ENCODE results near the gene RBM18. TPM values are rescaled to one million over a fixed set of nuclear protein-coding genes. Genes with fewer than 3 reads are reported as not detected.

The RBM18 gene
- total RNA-seq, 3 donors from 2014 or later: 15.6 to 21.5 (median 17.2) TPM

DNA sequence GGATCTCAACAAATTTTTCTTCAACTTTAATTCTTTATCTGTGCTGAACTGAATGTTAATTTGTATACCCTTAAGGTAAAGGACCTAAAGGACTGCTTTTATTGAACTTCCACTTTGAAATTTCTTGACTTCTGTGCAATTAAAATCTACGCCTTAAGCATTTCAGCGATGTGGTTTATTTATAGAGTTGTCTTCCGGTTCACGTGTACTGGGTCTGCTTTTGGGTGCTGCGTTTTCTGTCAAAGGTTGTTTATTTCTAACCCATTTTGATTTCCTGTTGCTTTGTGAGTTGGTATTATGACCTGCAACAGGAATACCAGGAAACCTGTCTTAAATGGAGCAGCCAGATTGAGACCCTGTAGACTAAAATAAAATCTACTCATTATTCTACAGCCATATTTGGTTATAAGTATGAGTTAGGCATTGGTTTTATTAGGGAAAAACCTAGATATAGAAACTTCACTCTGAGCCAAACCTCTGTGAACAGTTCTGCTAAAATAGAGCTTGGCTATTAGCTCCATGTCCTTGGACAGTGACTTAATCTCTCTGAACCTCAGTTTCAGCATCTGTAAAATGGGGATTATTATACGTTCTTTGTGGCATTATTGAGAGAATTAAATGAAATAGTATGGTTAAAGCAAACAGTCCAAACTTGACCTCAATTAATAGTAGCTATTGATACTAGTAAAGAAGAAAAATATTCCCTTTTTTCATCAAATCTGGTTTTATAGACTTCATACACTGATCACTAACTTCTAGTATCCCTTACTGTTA, 3.6 kb upstream of the RBM18 start:
- H3K4me3 ChIP-seq: no peak overlapping the region
- TF ChIP-seq, protein P1, sequence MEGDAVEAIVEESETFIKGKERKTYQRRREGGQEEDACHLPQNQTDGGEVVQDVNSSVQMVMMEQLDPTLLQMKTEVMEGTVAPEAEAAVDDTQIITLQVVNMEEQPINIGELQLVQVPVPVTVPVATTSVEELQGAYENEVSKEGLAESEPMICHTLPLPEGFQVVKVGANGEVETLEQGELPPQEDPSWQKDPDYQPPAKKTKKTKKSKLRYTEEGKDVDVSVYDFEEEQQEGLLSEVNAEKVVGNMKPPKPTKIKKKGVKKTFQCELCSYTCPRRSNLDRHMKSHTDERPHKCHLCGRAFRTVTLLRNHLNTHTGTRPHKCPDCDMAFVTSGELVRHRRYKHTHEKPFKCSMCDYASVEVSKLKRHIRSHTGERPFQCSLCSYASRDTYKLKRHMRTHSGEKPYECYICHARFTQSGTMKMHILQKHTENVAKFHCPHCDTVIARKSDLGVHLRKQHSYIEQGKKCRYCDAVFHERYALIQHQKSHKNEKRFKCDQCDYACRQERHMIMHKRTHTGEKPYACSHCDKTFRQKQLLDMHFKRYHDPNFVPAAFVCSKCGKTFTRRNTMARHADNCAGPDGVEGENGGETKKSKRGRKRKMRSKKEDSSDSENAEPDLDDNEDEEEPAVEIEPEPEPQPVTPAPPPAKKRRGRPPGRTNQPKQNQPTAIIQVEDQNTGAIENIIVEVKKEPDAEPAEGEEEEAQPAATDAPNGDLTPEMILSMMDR (IDR thresholded peaks at IDR 0.05): no peak
- no peak for DNase-seq
- peaks cover 13% of the 10 kb centered on the region for H3K4me1 ChIP-seq (ENCODE audit: low read depth)
- H3K36me3 ChIP-seq (ENCODE audit: low read depth): peaks cover 4% of the 10 kb centered on the region
- H3K9me3 ChIP-seq: no peaks in the 10 kb centered on the region
- intact Hi-C loops (cut with DNase I, micrococcal nuclease): no loop called here
- ATAC-seq: no peak

DNA sequence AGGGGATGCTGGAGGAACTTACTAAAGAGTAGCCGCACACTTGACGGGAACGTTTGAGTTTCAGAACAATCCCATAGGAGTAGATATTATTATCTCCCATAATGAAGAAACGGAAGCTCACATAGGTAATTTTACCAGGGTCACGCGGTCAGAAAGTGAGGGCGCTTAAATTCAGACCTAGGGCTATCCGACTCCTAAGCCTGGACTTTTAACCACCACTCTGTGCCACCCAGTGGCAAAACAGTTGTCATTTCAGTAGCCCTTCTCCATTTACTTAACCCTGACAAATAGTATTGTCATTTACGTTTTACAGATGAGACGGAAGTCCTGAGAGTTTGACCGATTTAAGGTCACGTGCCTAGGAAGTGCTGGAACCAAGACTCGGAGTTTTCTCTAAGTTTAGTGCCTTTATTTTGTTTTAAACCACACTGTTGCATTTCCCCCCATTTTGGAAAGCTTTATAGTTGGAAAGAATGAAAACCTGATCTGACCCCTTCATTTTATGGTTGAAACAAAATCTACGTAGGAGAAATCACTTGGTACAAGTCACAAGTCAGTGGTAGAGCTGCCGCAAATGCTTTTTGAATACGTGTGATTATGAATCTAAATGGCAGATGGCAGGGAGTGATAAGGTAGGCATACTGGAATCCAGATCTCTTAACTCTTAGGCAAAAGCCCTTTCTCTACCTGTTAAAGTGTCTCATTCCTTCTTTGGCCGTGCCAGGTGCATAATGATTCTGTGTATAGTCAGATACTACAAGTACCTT, 692 bp upstream of the RBM18 start:
- Histone ChIP-seq H3K36me3 (ENCODE audit: low read depth) (no peaks in the 10 kb centered on the region), H3K4me1 (ENCODE audit: low read depth) (peaks cover 25% of the 10 kb centered on the region), H3K9me3 (no peaks in the 10 kb centered on the region), H3K4me3 (peak overlapping the region; percentile 69)
- DNase-seq (peak in 1 of 3 donors; percentile 43), ATAC-seq (peak; percentile 60)
- intact Hi-C loops (cut with DNase I, micrococcal nuclease): no loop called here
- TF ChIP-seq, protein P1 (IDR thresholded peaks at IDR 0.05): no peak

DNA sequence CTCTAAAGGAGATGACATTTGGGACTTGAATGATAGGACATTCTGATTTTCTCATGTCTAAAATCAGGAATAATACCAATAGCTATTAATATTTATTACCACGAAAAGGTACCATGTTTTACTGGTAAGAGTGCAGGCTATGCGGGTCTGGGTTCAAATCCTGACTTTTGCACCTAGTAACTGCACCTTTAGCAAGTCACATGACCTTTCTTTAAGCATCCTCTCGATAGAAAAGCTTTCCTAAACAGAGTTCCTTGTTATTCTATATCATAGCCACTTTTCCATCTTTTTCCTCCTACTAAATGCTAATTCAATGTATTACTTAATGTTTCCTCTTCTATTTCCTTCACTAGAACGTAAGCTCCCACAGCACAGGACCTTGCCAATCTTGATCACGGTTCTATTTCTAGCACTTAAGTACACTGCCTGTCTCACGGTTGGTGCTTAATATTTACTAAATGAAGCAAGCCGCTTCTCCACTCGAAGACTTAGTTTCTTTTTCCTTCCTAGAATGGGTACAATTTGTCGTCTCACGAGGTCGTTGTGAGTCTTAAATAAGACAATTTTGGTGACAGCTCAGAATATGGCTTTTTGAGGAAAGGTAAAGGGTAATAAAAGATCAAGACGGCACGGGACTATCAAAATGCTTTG, 816 bp downstream of the RBM18 start:
- no peak for ATAC-seq
- Histone ChIP-seq H3K36me3 (ENCODE audit: low read depth) (peaks cover 4% of the 10 kb centered on the region), H3K4me3 (peak overlapping the region; percentile 69), H3K9me3 (no peaks in the 10 kb centered on the region), H3K4me1 (ENCODE audit: low read depth) (peaks cover 25% of the 10 kb centered on the region)
- TF ChIP-seq, protein P1 (IDR thresholded peaks at IDR 0.05): no peak
- intact Hi-C loops (cut with DNase I, micrococcal nuclease): no loop called here
- peak in 1 of 3 donors; percentile 19 for DNase-seq

DNA sequence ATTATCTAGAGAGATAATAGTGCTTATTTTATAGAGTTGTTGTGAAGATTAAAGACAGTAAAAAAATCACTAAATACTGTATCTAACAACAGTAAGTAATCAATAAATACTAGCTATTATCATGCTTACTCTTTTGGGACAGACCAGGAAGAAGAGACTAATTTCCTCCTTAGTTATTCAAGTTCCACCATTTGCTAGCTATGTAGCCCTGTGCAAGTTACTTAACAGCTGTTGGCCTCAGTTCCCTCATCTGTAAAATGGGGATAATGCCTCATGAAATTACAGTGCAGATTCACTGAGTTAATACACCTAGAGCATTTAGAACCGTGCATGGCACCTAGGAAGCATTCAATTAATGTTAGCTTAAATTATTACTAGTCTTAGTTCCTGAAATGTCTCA, 2.6 kb downstream of the RBM18 start:
- H3K36me3 ChIP-seq (ENCODE audit: low read depth): peaks cover 4% of the 10 kb centered on the region
- intact Hi-C loops (cut with DNase I, micrococcal nuclease): no loop called here
- ATAC-seq: no peak
- H3K4me3 ChIP-seq: no peak overlapping the region
- no peak for DNase-seq
- peaks cover 25% of the 10 kb centered on the region for H3K4me1 ChIP-seq (ENCODE audit: low read depth)
- H3K9me3 ChIP-seq: no peaks in the 10 kb centered on the region
- TF ChIP-seq, protein P1 (IDR thresholded peaks at IDR 0.05): no peak

DNA sequence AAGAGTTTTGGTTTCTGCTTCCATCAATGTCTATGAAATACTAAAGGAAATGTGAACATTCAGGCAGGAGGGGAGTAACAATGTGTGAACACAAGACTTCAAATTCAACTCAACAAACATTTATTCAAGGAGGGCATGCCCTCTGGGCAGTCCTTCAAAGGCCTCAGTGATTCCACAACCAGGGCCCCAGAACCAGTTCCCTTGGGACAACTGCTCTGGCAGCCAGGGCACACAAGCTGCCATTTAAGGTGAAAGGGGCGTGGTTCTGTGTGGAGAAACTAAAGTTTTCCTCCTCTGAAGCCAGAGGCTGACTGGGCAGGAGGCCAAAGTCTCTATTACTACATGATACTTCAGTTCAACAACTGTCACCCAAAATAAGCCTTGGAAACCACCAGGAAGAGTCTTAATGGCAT, 3.2 kb downstream of the RBM18 start:
- H3K9me3 ChIP-seq: no peaks in the 10 kb centered on the region
- peak; percentile 52 for ATAC-seq
- TF ChIP-seq, protein P1 (IDR thresholded peaks at IDR 0.05): no peak
- intact Hi-C loops (cut with DNase I, micrococcal nuclease): no loop called here
- DNase-seq: peak; percentile 54 to 85 (median 61)
- H3K4me3 ChIP-seq: no peak overlapping the region
- H3K36me3 ChIP-seq (ENCODE audit: low read depth): peaks cover 4% of the 10 kb centered on the region
- peaks cover 25% of the 10 kb centered on the region for H3K4me1 ChIP-seq (ENCODE audit: low read depth)
